PC-3 (cell line): ENCODE measurements around the gene RELA. TPM values are rescaled to one million over a fixed set of nuclear protein-coding genes. Genes with fewer than 3 reads are reported as not detected.
A peak's percentile ranks its signal among the peaks of the same experiment; 100 is the strongest.

Experiments used
- ATAC-seq: fragments of 200-7000 bp; cut with Tn5 transposase; 2 replicates; pipeline ENCODE4 v1.9.1; 2020; ENCODE audit warnings: mild to moderate bottlenecking, moderate library complexity
- BruUV-seq: library from RNA; stranded (reverse); fragments of 400-500 nt; replicated peaks from 2 replicates; lab custom pipeline; 2021; lab: Mats Ljungman, UMichigan
- CTCF ChIA-PET: fragments of 300-600 bp; sonication (Branson Sonifier 250); formaldehyde crosslinking; loops from one replicate; lab custom pipeline; 2022; ENCODE audit warnings: antibody characterized with exemption; lab: Charles Lee
- POLR2A ChIA-PET: fragments of 300-600 bp; sonication (Branson Sonifier 250); formaldehyde crosslinking; loops from one replicate; lab custom pipeline; 2022; ENCODE audit warnings: antibody characterized with exemption; ENCODE audit not compliant: unreplicated experiment; lab: Charles Lee
- DNase-seq: peaks from one replicate; pipeline ENCODE4 v3.0.0-alpha.2; 2015
- H2AFZ ChIP-seq: fragments of 300-600 bp; sonication (generic); 2 replicates; pipeline ENCODE4 v1.6.0; 2016; ENCODE audit warnings: antibody characterized with exemption, low read length
- H3F3A ChIP-seq: fragments of 300-600 bp; sonication (generic); one replicate; pipeline ENCODE4 v1.6.0; 2017; ENCODE audit warnings: antibody characterized with exemption, low read length, control low read depth, mild to moderate bottlenecking; ENCODE audit not compliant: unreplicated experiment
- H3K27ac ChIP-seq: fragments of 300-600 bp; sonication (generic); 2 replicates; pipeline ENCODE4 v1.5.1; 2016; ENCODE audit warnings: mild to moderate bottlenecking, low read length
- H3K27me3 ChIP-seq: fragments of 300-600 bp; sonication (generic); 2 replicates; pipeline ENCODE4 v1.6.1; 2016; ENCODE audit warnings: low read length, mixed read lengths
- H3K36me3 ChIP-seq: fragments of 300-600 bp; sonication (generic); 2 replicates; pipeline ENCODE4 v1.6.1; 2016; ENCODE audit warnings: low read depth, mixed run types, low read length, mixed read lengths
- H3K4me1 ChIP-seq: fragments of 300-600 bp; sonication (generic); 2 replicates; pipeline ENCODE4 v1.5.1; 2016; ENCODE audit warnings: low read length; ENCODE audit not compliant: insufficient read depth
- H3K4me2 ChIP-seq: fragments of 300-600 bp; sonication (generic); 2 replicates; pipeline ENCODE4 v1.6.0; 2016; ENCODE audit warnings: low read length
- H3K4me3 ChIP-seq: fragments of 300-600 bp; sonication (generic); 2 replicates; pipeline ENCODE4 v1.5.1; 2016; ENCODE audit warnings: mild to moderate bottlenecking, low read length, mixed read lengths
- H3K79me2 ChIP-seq: fragments of 300-600 bp; sonication (generic); 2 replicates; pipeline ENCODE4 v1.6.1; 2017; ENCODE audit warnings: low read length, mixed read lengths
- H3K9ac ChIP-seq: fragments of 300-600 bp; sonication (generic); 2 replicates; pipeline ENCODE4 v1.6.0; 2016; ENCODE audit warnings: mild to moderate bottlenecking, low read length
- H3K9me2 ChIP-seq: fragments of 300-600 bp; sonication (generic); replicated peaks from 2 replicates; pipeline ENCODE4 v1.6.1; 2016; ENCODE audit warnings: mixed run types, low read length, mixed read lengths
- H3K9me3 ChIP-seq: fragments of 300-600 bp; sonication (generic); 2 replicates; pipeline ENCODE4 v1.6.1; 2016; ENCODE audit warnings: low read length, mixed read lengths
- H4K20me1 ChIP-seq: fragments of 300-600 bp; sonication (generic); 2 replicates; pipeline ENCODE4 v1.6.1; 2016; ENCODE audit warnings: low read length, mixed read lengths
- EZH2 ChIP-seq: fragments of 300-600 bp; sonication (generic); IDR thresholded peaks from one replicate; pipeline ENCODE4 v1.6.1; 2017; ENCODE audit warnings: antibody characterized with exemption, mild to moderate bottlenecking, low read length; ENCODE audit not compliant: unreplicated experiment
- EZH2phosphoT487 ChIP-seq: fragments of 300-600 bp; sonication (generic); IDR thresholded peaks from 2 replicates; pipeline ENCODE4 v1.6.1; 2018; ENCODE audit warnings: mild to moderate bottlenecking, antibody characterized with exemption, low read length, borderline replicate concordance
- intact Hi-C: fragments of 100-400 bp; cut with micrococcal nuclease; formaldehyde crosslinking; loops from 2 replicates; pipeline ENCODE4 v1.9.0; 2023
- total RNA-seq: library from RNA; depleted of rRNA; stranded (reverse); fragments of >200 nt; gene quantifications from 2 replicates; pipeline ENCODE4 v1.2.3, GENCODE V29; 2014
- TF ChIP-seq, protein P1 (sequence below): fragments of 300-600 bp; sonication (generic); conservative IDR thresholded peaks from 2 replicates; pipeline ENCODE4 v1.5.1; 2017; ENCODE audit warnings: antibody characterized with exemption, low read depth, mild to moderate bottlenecking, low read length

RELA gene
- total RNA-seq, 1 experiment from 2014 or later = 84.2 TPM

DNA sequence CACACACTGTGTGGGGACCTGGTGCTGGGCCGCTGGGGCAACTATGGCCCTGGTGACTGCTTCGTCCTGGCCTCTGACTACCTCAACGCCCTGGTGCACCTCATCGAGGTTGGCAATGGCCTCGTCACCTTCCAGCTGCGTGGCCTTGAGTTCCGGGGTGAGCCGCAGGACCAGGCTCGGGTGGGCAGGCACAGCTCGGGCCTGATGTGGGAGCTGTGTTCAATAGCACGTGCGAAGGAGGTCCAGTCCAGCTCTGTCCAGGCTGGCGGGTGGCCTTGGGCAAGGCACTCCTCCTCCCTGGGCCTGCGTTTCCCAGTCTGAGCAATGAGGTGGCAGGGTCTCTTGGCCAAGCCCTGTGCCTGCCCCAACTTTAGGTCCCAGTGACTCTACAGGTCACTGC, 33.1 kb downstream of the RELA start:
- no TSS peak for BruUV-seq
- TF ChIP-seq, protein P1, sequence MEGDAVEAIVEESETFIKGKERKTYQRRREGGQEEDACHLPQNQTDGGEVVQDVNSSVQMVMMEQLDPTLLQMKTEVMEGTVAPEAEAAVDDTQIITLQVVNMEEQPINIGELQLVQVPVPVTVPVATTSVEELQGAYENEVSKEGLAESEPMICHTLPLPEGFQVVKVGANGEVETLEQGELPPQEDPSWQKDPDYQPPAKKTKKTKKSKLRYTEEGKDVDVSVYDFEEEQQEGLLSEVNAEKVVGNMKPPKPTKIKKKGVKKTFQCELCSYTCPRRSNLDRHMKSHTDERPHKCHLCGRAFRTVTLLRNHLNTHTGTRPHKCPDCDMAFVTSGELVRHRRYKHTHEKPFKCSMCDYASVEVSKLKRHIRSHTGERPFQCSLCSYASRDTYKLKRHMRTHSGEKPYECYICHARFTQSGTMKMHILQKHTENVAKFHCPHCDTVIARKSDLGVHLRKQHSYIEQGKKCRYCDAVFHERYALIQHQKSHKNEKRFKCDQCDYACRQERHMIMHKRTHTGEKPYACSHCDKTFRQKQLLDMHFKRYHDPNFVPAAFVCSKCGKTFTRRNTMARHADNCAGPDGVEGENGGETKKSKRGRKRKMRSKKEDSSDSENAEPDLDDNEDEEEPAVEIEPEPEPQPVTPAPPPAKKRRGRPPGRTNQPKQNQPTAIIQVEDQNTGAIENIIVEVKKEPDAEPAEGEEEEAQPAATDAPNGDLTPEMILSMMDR = no peak
- no peak for TF ChIP-seq EZH2phosphoT487
- TF ChIP-seq EZH2 = no peak

GRCh38 chr11:65627202-65627601, 35.5 kb downstream of the RELA start:
- POLR2A ChIA-PET = no interaction called here
- H3K9me3 ChIP-seq = no peaks in the 10 kb centered on the region

More for the DNA sequence above, 33.1 kb downstream of the RELA start:
- Histone ChIP-seq H3K27me3 (no peaks in the 10 kb centered on the region), H4K20me1 (no peaks in the 10 kb centered on the region), H3K9me3 (no peaks in the 10 kb centered on the region), H3K79me2 (no peaks in the 10 kb centered on the region), H3K27ac (no peak overlapping the region), H3K4me1 (no peaks in the 10 kb centered on the region), H3K36me3 (peaks cover 62% of the 10 kb centered on the region), H3K9ac (no peak overlapping the region), H3F3A (no peaks in the 10 kb centered on the region), H3K4me2 (no peak overlapping the region), H3K4me3 (no peak overlapping the region), H2AFZ (no peak overlapping the region), H3K9me2 (no peaks in the 10 kb centered on the region)
- intact Hi-C loops = no loop called here
- ATAC-seq (no peak), DNase-seq (no peak)
- CTCF ChIA-PET = no interaction called here
- POLR2A ChIA-PET = no interaction called here

GRCh38 chr11:65625628-65626342, 36.9 kb downstream of the RELA start:
- ChIA-PET CTCF (no interaction called here), POLR2A (no interaction called here)
- ATAC-seq = peak; percentile 66
- Histone ChIP-seq H3K4me3 (no peak overlapping the region), H3K36me3 (peaks cover 67% of the 10 kb centered on the region), H3K9me2 (no peaks in the 10 kb centered on the region), H3F3A (no peaks in the 10 kb centered on the region), H3K27ac (no peak overlapping the region), H3K4me2 (no peak overlapping the region), H2AFZ (no peak overlapping the region), H3K27me3 (no peaks in the 10 kb centered on the region), H4K20me1 (no peaks in the 10 kb centered on the region), H3K9ac (no peak overlapping the region), H3K4me1 (no peaks in the 10 kb centered on the region), H3K9me3 (no peaks in the 10 kb centered on the region), H3K79me2 (no peaks in the 10 kb centered on the region)
- no peak for DNase-seq
- BruUV-seq = no TSS peak
- intact Hi-C loops = no loop called here
- TF ChIP-seq, protein P1 = peak; percentile 62
- TF ChIP-seq EZH2phosphoT487 = no peak

More at GRCh38 chr11:65627202-65627601, 35.5 kb downstream of the RELA start:
- H3K27ac ChIP-seq = no peak overlapping the region
- no peaks in the 10 kb centered on the region for H3K4me1 ChIP-seq
- peaks cover 60% of the 10 kb centered on the region for H3K36me3 ChIP-seq
- intact Hi-C loops = no loop called here
- H4K20me1 ChIP-seq = no peaks in the 10 kb centered on the region
- H3K4me2 ChIP-seq = no peak overlapping the region
- no peaks in the 10 kb centered on the region for H3K9me2 ChIP-seq
- ATAC-seq = no peak
- no TSS peak for BruUV-seq
- CTCF ChIA-PET = no interaction called here
- no peak overlapping the region for H3K4me3 ChIP-seq
- no peaks in the 10 kb centered on the region for H3F3A ChIP-seq
- DNase-seq = no peak
- H3K9ac ChIP-seq = no peak overlapping the region
- H3K27me3 ChIP-seq = no peaks in the 10 kb centered on the region
- H3K79me2 ChIP-seq = no peaks in the 10 kb centered on the region
- TF ChIP-seq, protein P1 = no peak
- no peak for TF ChIP-seq EZH2phosphoT487
- no peak for TF ChIP-seq EZH2
- H2AFZ ChIP-seq = no peak overlapping the region
